HG03432 (cell line): ENCODE results near the gene CIITA.
"Not testable (repeated sequence)": the region's sequence is repeated elsewhere in the genome, so short reads cannot be mapped to it uniquely, and the experiment has no call there.

Source experiments
- ATAC-seq: cut with Tn5 transposase; IDR thresholded peaks from one replicate; pipeline ENCODE4 v1.9.1; 2021; ENCODE audit warnings: mild to moderate bottlenecking, moderate library complexity; ENCODE audit not compliant: unreplicated experiment

CIITA gene

DNA sequence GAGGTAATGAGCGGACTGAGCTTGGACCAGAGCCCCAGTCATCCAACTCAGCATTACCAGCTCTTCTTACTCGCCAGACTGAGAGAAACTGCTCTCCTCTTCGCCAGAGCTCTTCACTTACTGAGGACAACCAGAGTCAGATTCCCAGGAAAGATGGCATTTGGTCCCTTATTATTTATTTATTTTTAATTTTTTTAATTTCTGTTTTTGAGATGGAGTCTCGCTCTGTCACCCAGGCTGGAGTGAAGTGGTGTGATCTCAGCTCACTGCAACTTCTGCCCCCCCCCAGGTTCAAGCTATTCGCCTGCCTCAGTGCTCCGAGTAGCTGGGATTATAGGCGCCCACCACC, 42.0 kb downstream of the CIITA start:
- ATAC-seq: no peak

DNA sequence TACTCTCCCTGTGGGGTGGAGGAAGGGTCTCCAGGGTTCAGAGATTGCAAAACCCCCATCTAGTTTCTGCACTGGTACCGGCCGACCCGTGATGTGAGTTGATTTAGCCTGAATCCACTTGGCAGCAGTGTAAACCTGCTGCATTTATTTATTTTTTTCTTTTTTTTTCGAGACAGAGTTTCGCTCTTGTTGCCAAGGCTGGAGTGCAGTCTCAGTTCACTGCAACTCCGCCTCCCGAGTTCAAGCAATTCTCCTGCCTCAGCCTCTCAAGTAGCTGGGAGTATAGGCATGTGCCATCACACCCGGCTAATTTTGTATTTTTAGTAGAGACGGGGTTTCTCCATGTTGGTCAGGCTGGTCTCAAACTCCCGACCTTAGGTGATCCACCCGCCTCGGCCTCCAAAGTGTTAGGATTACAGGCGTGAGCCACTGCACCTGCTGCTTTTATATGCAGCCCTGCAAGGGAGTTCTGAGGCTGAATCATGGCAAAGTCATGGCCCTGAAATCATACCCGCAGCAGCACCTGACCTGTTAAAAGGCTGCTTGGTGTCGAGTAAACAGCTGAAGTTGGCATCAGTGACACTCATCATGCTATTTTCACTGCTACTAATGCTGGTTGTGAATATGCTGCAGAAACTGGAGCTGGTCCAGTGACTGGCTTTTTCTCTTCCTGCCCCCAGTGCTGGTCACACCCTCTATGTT, 43.9 kb downstream of the CIITA start:
- ATAC-seq: no peak

DNA sequence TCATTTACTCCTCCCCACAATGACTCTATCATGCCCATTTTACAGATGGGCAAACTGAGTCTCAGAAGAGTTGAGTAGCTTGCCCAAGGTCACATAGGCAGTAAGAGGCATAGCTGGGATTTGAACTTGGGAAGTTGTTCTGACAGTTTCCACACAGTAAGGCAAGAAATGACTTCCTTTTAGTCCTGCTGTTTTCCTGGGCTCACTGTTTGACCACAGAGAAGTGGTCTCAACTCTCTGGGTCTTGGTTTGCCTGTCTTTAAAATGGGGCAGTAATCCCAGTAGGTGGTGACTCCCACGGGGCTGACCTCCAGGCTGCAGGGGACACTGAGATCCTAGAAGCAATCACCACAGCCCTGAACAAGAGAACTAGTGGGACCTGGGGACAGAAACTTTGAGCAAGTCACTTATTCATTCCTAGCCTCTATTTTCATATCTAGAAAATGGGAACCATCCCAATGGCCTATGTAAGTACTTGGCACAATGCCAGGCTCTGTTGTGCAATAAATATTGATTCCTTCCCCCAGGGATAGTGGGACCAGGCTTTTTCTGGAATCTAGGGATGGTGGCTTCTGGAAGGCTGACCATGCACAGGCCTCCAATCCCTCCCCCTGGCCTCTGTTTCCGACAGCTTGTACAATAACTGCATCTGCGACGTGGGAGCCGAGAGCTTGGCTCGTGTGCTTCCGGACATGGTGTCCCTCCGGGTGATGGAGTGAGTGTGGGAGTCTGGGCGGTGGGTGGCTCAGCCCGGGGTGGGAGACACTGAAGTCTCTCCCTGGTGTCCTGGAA, 44.7 kb downstream of the CIITA start:
- no peak for ATAC-seq

DNA sequence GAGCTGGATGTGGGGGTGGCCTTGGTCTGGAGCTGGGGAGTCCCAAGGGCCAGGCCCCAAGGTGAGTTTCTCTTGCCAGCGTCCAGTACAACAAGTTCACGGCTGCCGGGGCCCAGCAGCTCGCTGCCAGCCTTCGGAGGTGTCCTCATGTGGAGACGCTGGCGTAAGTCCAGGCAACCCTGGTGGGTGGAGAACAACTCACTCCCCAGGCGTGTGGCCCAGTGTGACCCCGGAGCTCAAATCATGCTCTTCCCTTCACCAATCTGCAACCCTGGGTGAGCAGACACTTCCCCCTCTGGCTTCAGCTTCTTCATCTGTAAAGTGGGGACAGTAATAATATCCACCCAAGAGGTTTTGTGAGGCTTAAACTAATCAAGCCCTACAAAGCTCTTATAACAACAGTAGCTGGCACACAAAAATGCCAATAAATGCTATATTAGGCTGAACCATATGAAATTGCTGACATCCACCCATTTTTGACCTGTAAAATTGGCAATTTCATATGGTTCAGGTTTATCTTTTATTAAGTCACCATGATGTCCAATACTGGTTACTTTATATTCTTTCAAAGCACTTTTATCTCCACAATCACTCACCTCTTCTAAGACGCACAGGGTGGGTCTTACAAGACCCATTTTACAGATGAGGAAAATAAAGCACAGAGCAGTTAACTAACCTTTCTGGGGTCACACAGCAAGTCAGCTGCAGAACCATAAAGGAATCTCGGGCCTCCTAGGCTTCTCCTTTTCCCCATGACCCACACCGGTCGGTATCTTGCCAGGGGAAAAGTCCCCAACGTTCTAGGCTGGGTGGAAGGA, 45.5 kb downstream of the CIITA start:
- ATAC-seq: no peak

DNA sequence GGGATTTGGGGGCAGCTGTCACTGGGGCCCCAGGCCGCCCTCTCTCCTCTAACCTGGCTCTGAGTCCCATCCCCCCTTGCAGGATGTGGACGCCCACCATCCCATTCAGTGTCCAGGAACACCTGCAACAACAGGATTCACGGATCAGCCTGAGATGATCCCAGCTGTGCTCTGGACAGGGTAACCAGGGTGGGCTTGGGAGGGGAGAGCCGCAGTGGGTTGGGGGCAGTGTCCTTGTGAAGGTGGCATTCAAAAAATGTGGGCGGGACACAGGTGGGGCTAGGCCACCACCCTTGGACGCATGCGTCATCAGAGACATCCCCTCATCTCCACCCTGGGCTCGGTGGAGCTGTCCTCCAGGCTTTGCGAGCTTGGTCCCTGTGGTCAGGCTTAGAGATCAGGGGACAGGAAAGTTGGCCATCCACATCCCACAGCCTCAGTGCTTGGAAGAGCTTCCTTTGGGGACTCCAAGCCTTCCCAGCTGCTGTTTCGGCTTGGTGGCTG, 46.2 kb downstream of the CIITA start:
- ATAC-seq: no peak

DNA sequence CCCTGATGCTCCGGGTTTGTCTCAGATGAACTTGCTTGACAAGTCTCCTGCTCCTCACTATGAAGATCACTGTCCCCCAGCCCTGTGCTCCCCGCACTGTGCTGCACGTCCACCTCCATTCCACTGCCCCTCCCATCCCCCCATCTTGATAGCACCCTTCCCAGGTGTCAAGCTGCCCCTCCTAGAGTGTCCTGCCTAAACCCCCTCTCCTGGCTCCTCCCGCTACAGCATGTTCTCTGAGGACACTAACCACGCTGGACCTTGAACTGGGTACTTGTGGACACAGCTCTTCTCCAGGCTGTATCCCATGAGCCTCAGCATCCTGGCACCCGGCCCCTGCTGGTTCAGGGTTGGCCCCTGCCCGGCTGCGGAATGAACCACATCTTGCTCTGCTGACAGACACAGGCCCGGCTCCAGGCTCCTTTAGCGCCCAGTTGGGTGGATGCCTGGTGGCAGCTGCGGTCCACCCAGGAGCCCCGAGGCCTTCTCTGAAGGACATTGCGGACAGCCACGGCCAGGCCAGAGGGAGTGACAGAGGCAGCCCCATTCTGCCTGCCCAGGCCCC, 46.7 kb downstream of the CIITA start:
- ATAC-seq: no peak

DNA sequence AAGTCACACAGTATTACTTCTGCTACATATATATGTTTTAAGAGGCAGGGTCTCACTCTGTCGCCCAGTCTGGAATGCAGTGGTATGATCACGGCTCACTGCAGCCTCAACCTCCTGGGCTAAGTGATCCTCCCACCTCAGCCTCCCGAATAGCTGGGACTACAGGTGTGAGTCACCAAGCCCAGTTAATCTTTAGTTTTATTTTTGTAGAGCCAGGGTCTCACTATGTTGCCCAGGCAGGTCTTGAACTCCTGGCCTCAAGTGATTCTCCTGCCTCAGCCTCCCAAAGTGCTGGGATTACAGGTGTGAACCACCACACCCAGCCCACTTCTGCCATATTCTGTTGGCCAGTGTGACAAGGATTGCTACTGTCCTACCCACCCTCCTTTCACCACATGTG, 48.3 kb downstream of the CIITA start:
- not testable (repeated sequence) for ATAC-seq

DNA sequence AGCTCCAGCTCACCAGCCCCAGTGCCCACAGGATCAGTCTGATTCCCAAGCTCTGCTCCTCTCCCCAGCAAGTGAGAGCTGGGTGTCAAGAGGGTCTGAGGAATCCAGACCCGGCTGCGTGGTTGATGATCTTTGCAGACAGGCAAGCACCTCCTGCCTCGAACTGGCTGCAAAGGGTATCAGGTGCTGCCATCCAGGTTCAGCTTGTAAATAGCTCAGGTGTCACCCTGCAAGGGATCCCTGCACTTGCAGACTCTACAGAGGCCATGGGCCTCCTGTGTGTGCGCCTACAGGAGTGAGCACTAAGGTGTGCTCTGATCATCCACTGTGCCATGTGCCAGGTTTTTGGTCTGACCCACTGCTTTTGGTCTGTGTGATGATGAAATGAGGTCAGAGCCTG, 49.1 kb downstream of the CIITA start:
- no peak for ATAC-seq

DNA sequence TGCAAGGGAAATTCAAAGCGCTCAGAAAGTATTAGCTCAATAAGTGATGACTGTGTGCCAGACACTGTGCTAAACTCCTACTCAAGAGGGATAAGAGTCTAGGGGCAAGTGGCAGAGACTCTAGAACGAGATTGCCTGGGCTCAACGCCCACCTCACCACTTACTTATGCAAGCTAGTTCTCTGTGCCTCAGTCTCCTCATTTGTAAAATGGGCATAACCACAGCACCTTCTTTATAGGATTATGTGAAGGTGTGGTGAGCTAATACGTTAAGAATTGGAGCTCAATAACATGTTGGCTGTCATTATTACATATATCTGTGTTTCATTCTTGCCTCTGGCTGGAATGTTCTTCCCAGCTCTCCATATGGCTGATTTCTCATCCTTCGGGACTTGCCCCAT, 49.9 kb downstream of the CIITA start:
- ATAC-seq: no peak

DNA sequence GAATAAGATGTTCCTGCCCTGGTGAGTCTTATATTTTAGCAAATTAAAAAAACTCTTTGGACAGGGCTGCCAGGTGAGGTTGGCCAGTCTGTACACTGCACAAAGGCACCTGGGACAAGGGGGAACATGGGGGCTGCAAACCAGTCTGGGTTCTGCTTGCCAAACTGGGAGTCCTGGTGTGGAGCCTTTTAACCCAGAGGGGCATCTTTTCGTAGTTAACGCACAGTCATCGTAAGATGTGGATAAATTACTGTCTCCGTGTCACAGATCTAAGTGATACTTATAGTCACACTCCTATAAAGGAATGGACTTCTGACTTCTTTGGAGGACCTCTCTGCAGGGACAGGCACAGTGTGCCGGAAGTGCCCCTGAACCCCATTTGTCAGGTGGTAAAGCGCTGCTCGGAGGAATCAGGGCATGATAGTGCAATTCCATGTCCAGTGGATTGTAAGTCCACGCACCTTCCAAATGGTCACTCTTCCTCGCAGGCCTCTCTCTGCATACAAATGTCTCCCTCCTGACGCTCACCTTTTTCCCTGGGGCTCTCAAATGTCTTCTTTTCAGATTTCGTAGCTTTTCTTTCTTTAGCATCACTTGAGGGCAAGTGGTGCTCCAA, 50.6 kb downstream of the CIITA start:
- no peak for ATAC-seq

DNA sequence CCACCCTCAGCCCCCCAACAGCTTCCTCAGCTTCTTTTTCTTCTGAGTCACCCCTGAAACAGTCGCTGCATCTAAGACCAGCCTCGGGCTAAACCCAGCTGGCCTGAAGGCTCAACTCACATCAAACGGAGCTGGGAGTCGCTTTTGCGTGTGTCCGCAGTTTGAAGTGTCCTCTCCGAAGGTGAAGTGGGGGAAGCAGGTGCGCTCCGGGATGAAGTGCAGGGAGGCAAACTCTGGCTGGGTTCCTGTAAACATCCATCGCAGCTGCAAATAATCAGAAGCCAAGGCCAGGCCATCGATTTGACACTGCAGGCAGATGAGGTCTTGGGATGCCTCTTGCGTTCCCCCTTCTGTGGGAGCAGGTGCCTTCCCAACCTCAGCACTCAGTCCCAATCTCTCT, 52.1 kb downstream of the CIITA start:
- ATAC-seq: not testable (repeated sequence)

DNA sequence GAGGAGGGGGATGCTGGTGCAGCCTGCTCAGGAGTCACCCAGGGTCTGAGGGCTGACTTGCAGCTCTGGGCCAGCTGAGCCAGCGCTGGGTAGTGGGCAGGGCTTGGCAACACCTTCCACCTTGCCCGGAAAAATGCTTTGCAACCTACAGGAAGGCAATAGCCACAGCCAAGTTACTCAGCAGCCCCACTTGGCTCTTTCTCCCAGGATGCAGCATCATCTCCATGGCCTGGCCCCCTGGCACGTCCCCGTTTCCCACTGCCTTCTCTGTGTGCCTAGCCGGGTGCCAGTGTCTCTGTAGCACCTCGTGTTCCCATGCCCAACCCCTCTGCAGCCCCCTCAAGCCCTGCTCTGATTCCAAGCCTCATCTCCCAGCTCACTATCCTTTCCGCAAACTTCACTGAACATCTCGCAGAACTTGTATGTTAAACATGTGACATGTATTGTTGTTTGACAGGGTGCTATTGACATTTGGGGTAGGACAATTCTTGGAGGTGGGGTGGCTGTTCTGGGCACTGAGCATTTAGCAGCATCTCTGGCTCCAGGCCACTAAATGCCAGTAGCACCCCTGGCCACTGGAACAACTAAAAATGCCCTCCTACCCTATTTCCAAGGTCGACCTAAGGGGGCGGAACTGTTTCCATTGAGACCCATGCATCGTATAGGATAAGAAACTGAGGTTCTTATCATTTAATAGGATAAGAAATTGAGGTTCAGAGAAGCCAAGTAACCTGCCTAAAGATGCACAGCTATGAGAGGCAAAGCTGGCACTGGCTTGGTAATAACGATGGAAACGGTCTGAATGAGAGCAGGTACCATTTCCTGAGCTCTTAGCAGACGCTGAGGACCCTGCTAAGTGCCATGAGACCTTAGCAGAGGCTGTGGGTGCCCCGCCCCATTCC, 53.1 kb downstream of the CIITA start:
- no peak for ATAC-seq

DNA sequence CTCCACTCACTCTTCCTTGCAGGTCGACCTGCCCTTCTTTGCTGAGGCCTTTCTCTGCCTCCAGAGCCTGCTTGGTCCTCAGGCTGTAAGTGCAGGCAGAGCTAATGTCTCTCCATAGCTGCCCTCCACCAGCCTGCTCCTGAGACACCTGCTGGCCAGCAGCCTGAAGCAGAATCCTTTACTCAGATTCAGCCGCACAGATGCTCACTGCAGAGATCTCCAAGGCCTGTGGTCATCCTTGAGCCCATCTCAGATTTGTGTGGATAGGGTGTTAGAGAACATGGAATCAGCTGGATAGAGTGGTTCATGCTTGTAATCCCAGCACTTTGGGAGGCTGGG, 53.7 kb downstream of the CIITA start:
- ATAC-seq: no peak

DNA sequence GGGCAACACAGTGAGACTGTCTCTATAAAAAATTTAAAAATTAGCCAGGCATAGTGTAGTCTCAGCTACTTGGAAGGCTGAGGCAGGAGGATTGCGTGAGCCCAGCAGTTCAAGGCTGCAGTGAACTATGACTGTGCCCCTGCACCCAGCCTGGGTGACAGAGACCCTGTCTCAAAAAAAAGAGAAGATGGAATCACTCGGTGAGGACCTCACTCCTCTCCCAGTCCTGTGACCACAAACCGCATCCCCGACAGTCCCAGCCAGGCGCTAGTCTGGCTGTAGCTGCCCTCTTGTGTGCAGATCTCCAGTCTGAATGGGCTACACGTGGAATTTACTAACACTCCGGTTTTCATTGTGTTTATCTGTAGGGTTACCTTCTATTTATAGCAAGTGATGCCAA, 54.1 kb downstream of the CIITA start:
- ATAC-seq: no peak

DNA sequence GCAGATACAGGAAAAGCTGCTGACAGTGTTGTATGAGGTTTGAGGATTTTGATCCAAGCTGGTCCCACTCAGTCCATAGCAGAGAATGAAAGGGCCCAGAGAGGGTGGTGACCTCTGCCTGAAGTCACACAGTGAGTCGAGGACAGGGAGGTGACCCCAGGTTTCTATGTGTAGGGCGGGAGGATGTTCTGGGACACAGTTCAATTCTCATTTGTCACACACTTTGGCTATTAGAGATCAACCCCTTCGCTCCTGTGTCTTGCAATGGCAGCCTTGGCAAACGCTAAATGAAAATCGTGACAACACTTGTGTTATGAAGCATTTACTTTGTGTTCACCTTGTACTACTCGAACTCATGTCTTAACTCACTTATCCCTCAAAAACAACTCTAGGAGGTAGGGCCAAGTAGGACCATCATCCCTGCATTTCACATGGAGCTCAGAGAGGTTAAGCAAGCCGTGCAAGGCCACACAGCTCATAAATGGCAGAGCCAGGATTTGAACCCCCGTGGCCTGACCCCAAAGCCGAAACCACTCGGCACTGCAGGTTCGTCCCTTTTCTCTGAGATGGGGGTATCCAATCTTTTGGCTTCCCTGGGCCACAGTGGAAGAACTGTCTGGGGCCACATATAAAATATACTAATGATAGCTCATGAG, 55.1 kb downstream of the CIITA start:
- ATAC-seq: no peak

DNA sequence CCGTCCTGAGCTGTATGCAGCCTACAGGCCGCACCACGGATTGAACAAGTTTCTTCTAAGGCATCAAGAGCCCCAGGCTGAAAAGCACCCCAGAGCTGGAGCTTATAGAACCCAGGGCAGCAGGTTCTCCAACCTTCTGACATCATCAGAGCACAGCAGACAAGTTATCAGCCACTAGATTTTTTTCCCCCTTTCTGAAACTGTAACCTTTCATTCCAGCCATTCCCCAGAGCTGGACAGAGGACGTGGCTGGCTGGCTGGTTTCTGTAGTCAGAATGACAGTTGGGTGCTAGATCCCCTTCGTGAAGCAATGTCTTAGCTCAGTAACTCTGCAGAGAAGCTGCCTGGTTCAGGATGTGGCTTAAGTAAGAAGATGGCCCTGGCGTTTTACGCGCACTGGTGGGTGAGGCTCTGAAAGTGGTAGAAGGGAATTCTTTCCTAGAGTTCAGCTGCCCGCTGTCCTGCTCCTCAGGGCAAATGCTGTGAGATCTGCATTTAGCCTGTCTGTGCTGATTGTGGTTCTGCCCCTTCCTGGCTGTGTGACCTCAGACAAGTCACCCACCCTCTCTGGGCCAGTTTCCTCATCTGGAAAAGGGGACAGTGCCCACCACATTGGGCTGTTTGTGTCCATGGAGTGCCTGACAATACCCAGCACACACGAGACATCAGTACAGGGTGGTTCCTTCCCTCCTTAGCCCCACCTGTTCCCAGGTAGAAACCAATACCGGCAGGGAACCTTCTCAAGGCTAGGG, 56.1 kb downstream of the CIITA start:
- ATAC-seq: no peak

DNA sequence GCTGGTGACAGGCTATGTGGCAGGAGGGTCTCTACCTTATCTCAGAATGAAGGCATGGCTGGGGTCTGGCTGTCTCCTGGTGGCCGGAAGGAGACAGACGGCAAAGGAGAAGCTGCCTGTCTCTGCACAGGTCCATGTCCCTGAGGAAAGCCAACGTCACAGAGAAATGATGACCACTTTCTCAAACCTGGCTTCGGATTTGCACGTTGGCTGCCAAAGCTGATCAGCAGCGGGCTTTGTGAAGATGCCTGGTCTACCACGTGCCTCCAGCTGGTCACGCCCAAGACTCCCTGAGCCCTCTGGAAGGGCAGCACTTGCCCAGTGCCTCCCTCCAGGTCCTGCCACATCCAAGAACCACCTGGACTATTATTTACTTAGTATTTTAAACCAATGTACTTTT, 56.9 kb downstream of the CIITA start:
- no peak for ATAC-seq

DNA sequence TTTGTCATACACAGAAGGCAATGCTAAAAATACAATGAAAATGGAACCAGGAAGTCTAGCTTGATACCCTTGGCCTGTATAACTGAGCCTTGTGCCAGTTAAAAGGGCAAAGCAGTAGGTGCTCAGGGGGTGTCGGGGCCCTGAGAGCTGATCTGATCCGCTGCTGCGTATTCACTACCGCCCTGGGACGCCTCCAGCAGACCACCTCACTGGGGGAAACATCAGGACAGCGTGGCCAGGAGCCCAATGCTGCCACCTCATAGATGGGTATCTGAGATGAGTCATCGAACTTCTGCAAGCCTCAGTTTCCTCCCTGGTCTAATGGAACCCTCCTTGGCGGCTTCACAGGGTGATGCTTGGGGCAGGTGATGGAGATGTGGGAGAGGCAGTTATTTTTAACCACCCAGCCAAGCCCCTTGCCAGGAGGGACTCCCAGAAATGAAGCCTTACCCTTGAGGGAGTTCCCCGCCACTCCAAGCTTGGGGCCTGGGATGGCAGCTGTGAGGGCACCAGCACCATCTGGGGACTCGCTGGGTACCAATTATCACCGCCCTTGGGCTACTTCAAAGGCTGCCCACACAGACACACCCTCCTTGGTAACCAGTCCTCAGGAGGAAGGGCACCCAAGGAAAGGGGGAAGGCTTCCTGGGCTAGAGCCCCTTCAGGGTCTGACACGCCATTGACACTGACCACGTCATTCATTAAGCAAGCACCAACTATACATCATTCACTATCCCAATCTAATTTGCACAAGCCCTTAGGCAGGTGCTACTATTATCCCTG, 57.5 kb downstream of the CIITA start:
- ATAC-seq: no peak
